HG03432 (cell line): ENCODE results near the gene PRKCE.

Experiments
- ATAC-seq: cut with Tn5 transposase; IDR thresholded peaks from one replicate; pipeline ENCODE4 v1.9.1; 2021; ENCODE audit warnings: mild to moderate bottlenecking, moderate library complexity; ENCODE audit not compliant: unreplicated experiment

Gene PRKCE

DNA sequence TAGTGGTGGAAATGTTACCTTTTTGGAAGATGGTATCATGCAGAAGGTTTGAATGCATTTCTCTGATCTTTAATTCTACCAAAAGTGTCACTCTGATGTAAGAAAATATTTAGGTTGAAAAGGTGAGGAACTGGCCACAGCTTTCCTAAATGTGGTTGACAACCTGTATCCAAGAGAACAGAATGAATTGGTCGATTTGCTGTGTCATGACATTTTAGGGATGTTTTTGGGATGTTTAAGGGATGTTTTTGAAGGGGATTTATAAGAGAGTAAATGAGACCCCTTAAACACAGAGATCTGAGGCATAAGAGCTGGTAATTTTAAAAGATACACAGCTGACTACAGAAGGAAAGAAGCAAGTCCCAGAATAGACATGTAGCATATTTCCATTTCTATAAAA is 375.0 kb downstream of the PRKCE start:
- ATAC-seq = no peak

DNA sequence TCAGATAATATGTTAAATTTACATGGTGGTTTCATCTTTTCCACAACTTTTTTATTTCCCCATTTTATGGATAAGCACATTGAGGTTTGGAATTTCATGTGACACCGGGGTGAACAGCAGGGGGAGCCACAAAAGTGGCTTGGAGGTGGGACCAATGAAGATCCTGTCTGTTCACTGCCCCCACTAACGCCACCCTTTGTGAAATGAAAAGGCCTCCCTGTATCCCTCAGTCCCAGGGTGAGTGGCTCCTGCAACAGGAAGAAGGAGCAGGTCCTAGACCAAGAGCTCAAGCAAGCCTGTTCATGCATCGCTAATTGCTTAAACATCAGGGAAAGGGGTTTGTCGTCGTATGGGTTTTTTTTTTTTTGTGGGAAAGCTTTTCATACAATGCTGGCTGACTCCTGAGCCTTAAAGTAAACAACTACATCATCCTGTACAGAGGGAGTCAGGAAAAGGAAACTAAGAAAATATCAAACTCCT is 377.9 kb downstream of the PRKCE start:
- ATAC-seq = no peak

DNA sequence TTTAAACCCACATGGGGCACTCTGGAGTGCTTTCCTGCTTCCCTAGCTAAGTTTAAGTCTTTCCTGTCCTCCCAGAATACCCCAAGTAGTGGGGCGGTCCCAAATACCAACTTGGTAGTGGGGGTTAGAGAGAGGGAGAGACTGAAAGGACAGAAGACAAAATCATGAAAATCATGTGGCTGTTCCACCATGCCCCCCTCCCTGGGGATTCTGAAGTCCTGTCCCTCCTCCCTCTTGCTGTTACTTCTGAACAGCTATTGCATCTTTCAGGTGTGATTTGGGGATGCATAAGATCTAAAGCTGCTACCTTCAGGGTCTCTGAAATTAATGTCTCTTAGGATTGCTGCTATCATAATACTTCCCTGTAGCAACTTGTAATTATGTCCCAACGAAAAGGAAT is 378.9 kb downstream of the PRKCE start:
- no peak for ATAC-seq

- no peak for ATAC-seq
Measured at GRCh38 chr2:46032161-46032813, 380.8 kb downstream of the PRKCE start.

- no peak for ATAC-seq
Measured at GRCh38 chr2:46032996-46033395, 381.5 kb downstream of the PRKCE start.

GRCh38 chr2:46034535-46034934 is 383.1 kb downstream of the PRKCE start:
- ATAC-seq = no peak

DNA sequence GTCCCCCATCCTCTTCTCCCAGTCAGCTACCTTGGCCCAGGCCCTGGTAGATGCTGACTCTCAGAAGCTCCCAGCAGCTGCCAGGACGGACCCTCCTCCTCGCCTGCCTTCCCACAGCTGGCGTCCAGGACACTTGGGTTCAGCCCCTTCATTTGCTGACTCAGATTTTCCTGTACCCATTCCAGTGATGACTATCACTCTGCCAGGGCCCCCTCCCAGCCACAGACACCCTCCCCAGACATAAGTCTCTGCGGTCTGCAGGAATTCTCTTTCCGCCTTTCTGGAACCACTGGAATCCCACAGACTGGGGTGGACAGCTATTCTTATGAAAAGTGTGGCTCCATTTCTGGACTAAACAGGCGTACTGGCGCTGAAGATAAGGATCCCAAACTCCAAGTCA is 385.5 kb downstream of the PRKCE start:
- no peak for ATAC-seq

GRCh38 chr2:46039543-46040303 is 388.2 kb downstream of the PRKCE start:
- no peak for ATAC-seq

DNA sequence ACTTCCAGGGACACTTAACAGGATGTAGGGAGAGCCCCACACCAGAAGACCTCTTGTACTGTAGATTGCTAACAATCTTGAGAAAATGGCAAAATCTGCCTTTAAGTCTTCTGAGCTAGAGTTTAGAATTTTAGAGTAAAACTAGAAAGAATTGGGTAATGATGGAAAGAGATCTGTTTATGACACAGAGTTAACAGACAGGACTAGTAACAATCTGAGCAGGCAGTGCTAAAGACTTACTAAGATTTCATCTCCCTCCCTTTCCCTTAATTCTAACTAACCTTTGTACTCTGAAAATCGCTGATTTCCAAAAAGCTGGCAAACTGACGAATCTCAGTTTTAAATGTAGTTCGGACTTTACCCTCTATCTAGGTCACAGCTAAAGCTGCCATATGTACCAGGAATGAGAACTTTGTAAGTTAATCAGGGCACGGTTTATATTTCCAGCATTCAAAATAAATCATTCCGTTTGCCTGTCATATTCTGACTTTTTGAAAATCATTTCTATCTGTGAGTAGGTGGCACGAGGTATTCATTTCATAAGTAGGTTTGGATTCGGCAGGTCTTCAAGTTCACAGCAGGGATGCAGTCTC is 389.2 kb downstream of the PRKCE start:
- no peak for ATAC-seq

DNA sequence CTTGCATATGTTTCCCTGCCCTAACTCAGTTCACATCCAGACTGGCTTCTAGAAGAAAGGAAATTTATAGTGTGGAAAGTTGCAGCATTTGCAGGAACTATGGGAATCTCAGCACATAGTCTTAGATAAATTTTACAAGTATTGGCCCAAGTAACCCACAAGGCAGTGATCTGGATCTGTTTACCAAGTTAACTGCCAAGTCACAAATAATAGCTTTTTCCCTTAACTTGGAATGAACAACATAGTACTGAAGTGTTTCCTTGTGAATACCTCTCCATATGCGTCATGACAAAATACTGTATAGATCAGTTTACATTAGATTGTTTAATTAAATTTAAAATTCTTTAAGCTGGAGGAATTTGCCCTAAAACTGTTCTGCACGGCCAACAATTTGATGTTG is 390.0 kb downstream of the PRKCE start:
- no peak for ATAC-seq

- ATAC-seq = no peak
Measured at GRCh38 chr2:46042207-46042637, 390.7 kb downstream of the PRKCE start.

DNA sequence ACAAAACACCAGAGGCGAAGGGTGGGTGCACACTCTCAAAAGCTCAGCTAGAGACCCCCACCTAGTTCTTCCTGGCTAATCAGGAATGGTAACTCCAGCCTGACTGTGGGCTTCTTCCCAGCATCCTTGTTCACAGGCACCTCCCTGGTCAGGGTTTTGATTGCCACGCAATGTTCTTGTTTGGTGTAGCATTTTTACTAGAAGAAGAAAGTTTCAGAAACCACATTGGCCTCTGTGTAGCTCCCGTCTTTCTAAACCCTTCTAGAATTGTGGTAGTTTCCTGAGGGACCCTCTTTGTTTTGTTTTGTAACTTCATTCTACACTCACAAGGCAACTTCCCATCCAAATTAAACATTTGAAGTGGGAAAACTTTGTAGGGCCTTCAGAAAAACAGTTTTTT is 391.2 kb downstream of the PRKCE start:
- no peak for ATAC-seq

- ATAC-seq = no peak
Measured at GRCh38 chr2:46045888-46046287, 394.4 kb downstream of the PRKCE start.

- no peak for ATAC-seq
Measured at GRCh38 chr2:46047290-46047689, 395.8 kb downstream of the PRKCE start.

DNA sequence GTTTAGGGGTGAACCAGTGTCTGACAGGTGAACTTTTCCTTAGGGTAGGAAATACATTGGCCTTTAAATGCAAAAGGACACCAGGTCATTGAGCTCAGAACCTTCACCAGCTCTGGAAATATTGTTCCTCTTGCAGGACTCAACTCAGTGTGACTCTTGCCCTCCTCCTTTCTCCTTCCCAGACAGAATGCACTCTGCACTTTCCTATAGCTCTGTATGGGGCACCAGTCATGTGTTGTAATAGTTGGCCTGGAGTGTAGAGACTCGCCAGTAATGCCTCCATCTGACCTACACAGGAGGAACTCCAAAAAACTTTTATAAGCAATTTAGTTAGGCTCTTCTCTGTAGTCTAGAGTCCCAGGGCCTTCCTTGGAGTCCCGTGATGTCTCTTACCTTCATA is 397.2 kb downstream of the PRKCE start:
- ATAC-seq = no peak

DNA sequence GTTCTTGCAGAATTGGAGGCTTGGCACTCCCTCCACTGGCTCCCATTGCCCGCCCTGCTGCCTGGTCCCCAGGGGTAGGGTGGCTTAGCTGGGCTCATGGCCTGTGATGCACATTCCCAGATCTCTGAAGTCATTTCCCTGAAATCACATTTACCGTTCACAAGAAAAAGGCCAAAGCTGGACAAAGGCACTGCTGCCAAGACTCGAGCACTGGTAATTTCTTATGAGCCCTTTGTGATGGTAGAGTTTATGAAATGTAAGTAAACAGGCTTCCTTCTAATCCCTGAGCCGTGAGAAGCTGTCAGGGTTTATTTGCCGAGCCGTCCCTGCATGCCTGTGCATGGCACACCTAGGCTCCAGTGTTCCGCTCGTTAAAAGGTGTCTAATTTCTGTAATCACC is 398.6 kb downstream of the PRKCE start:
- no peak for ATAC-seq

DNA sequence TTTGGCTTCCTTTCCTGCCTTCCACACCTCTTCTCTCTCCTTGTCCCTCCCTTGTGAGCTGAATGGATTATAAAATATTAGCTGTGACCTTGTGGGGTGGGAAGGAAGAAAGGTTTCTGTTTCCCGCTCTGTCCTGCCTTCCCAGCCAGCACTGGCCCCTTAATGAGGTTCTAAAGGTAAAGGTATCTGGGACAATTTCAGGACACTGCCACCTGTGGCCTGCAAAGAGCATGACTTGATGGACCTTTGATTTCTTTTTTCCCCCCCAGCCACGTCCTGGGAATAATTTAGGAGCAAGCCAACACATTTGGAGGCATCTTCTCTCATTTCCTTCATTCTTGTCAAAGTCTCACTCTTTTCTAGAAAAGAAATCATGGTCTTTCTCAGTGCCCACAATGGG is 399.0 kb downstream of the PRKCE start:
- no peak for ATAC-seq

- ATAC-seq = no peak
Measured at GRCh38 chr2:46051085-46051484, 399.6 kb downstream of the PRKCE start.

GRCh38 chr2:46053564-46053963 is 402.1 kb downstream of the PRKCE start:
- no peak for ATAC-seq

- no peak for ATAC-seq
Measured at GRCh38 chr2:46056541-46056940, 405.1 kb downstream of the PRKCE start.

DNA sequence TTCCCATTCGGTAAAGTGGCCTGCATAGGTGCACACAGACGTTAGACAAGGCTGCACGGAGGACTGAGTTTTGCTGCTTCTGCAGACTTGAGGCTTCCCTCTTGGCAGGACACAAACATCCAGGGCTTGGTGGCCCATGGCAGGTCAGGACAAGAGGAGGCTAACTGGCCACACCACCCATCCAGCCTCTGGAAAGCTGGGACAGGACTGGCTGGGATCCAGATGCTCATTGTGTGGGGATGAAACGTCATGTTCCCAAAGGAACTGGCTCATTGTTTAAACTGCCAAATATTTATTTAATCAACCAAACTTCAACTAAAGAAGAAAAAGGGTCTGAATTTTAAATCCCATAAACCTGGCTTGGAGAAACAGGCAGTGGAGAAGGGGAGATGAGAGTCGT is 406.7 kb downstream of the PRKCE start:
- no peak for ATAC-seq
